ENCODE measurements around the gene LRRC3C. TPM values are rescaled to one million over a fixed set of nuclear protein-coding genes. Genes with fewer than 3 reads are reported as not detected.

LRRC3C gene
- total RNA-seq, 1 donor from 2014 or later: not detected

GRCh38 chr17:39994448-39994847, 66.9 kb downstream of the LRRC3C start:
- Histone ChIP-seq H3K4me3 (ENCODE audit: low read length in 3 of 3) (no peak overlapping the region), H3K4me1 (ENCODE audit: control insufficient read depth in 3 of 3, insufficient read depth in 3 of 3, low read length in 3 of 3) (peaks cover 4 to 9% (median 5%) of the 10 kb centered on the region in 3 donors), H3K27me3 (ENCODE audit: control insufficient read depth in 3 of 3, insufficient read depth in 3 of 3, low read length in 3 of 3) (no peaks in the 10 kb centered on the region), H3K27ac (ENCODE audit: low read depth, low read length) (no peak overlapping the region), H3K36me3 (ENCODE audit: control insufficient read depth in 3 of 3, insufficient read depth in 3 of 3, low read length in 3 of 3) (peaks cover 73 to 84% (median 82%) of the 10 kb centered on the region in 3 donors), H3K9me3 (ENCODE audit: control insufficient read depth in 3 of 3, low read length in 3 of 3) (no peaks in the 10 kb centered on the region), H3K9ac (ENCODE audit: low read depth in 1 of 3, low read length in 3 of 3) (no peak overlapping the region)

Other genes starting within 250 kb of the LRRC3C start
- 7.3 TPM for gene PGAP3, start 239.7 kb upstream of the LRRC3C start, total RNA-seq
- gene ERBB2, start 227.7 kb upstream of the LRRC3C start, total RNA-seq: 69.9 TPM
- 6.3 TPM for gene MIEN1, start 197.2 kb upstream of the LRRC3C start, total RNA-seq
- gene GRB7, start 189.8 kb upstream of the LRRC3C start, total RNA-seq: not detected
- gene IKZF3, start 63.4 kb upstream of the LRRC3C start, total RNA-seq: 0.52 TPM
- gene ZPBP2, start 59.5 kb upstream of the LRRC3C start, total RNA-seq: not detected
- 8.9 TPM for gene GSDMB, start 9.1 kb upstream of the LRRC3C start, total RNA-seq
- 37.1 TPM for gene ORMDL3, start 131 bp upstream of the LRRC3C start, total RNA-seq
- not detected for gene GSDMA, start 35.3 kb downstream of the LRRC3C start, total RNA-seq
- 56.4 TPM for gene PSMD3, start 53.1 kb downstream of the LRRC3C start, total RNA-seq
- 0.52 TPM for gene CSF3, start 87.7 kb downstream of the LRRC3C start, total RNA-seq
- 25.6 TPM for gene MED24, start 126.7 kb downstream of the LRRC3C start, total RNA-seq
- gene THRA, start 135.2 kb downstream of the LRRC3C start, total RNA-seq: 30.8 TPM
- gene NR1D1, start 172.9 kb downstream of the LRRC3C start, total RNA-seq: 1.0 TPM
- gene MSL1, start 194.2 kb downstream of the LRRC3C start, total RNA-seq: 53.8 TPM
- 21.4 TPM for gene CASC3, start 212.8 kb downstream of the LRRC3C start, total RNA-seq
- 1.0 TPM for gene RAPGEFL1, start 249.7 kb downstream of the LRRC3C start, total RNA-seq